ENCODE measurements around the gene EPX. TPM values are rescaled to one million over a fixed set of nuclear protein-coding genes. Genes with fewer than 3 reads are reported as not detected.

EPX gene
- polyA plus RNA-seq, 1 donor from 2014 or later: not detected

- no peak overlapping the region for H3K9ac ChIP-seq (ENCODE audit: low read length)
- no peaks in the 10 kb centered on the region for H3K27me3 ChIP-seq (ENCODE audit: insufficient read depth, low read depth, low read length)
- H3K79me2 ChIP-seq (replicated peaks; ENCODE audit: insufficient read depth, low read length): no peaks in the 10 kb centered on the region
- H4K20me1 ChIP-seq (ENCODE audit: insufficient read depth): no peaks in the 10 kb centered on the region
- H3K4me3 ChIP-seq (ENCODE audit: low read length): no peak overlapping the region
- H3K27ac ChIP-seq (ENCODE audit: low read length): no peak overlapping the region
- no peak overlapping the region for H3K4me2 ChIP-seq (ENCODE audit: low read length)
- no peak overlapping the region for H2AFZ ChIP-seq (ENCODE audit: low read depth, low read length)
- no peaks in the 10 kb centered on the region for H3K9me3 ChIP-seq (ENCODE audit: low read length)
- H3K36me3 ChIP-seq (ENCODE audit: insufficient read depth, low read length): no peaks in the 10 kb centered on the region
- TF ChIP-seq EZH2 (IDR thresholded peaks at IDR 0.05; ENCODE audit: borderline replicate concordance, insufficient read depth, low read length, poor library complexity, severe bottlenecking): no peak
- no peak for TF ChIP-seq CTCF (IDR thresholded peaks at IDR 0.05; ENCODE audit: poor library complexity, severe bottlenecking)
- TF ChIP-seq TAF1 (IDR thresholded peaks at IDR 0.05; ENCODE audit: low read depth): no peak
- no peak for TF ChIP-seq MXI1 (conservative IDR thresholded peaks at IDR 0.05; ENCODE audit: poor library complexity, severe bottlenecking)
- H3K9me2 ChIP-seq (ENCODE audit: insufficient read depth, low read length): no peaks in the 10 kb centered on the region
- no peaks in the 10 kb centered on the region for H3F3A ChIP-seq (ENCODE audit: insufficient read depth, low read length, poor library complexity, severe bottlenecking)
These were observed 31.8 kb downstream of the EPX start for GRCh38 chr17:58224315-58224714.

- Histone ChIP-seq H3K27me3 (ENCODE audit: insufficient read depth, low read depth, low read length) (no peaks in the 10 kb centered on the region), H3K9me3 (ENCODE audit: low read length) (no peaks in the 10 kb centered on the region), H3K9me2 (ENCODE audit: insufficient read depth, low read length) (no peaks in the 10 kb centered on the region), H2AFZ (ENCODE audit: low read depth, low read length) (no peak overlapping the region), H3K27ac (ENCODE audit: low read length) (no peak overlapping the region), H3F3A (ENCODE audit: insufficient read depth, low read length, poor library complexity, severe bottlenecking) (no peaks in the 10 kb centered on the region), H3K79me2 (replicated peaks; ENCODE audit: insufficient read depth, low read length) (no peaks in the 10 kb centered on the region), H3K9ac (ENCODE audit: low read length) (no peak overlapping the region), H3K4me3 (ENCODE audit: low read length) (no peak overlapping the region), H3K4me2 (ENCODE audit: low read length) (no peak overlapping the region), H3K36me3 (ENCODE audit: insufficient read depth, low read length) (no peaks in the 10 kb centered on the region), H4K20me1 (ENCODE audit: insufficient read depth) (no peaks in the 10 kb centered on the region)
- TF ChIP-seq EP300 (conservative IDR thresholded peaks at IDR 0.05; ENCODE audit: poor library complexity, severe bottlenecking) (no peak), RAD21 (conservative IDR thresholded peaks at IDR 0.05) (no peak), TAF1 (IDR thresholded peaks at IDR 0.05; ENCODE audit: low read depth) (no peak), SMC3 (conservative IDR thresholded peaks at IDR 0.05; ENCODE audit: poor library complexity) (no peak), MXI1 (conservative IDR thresholded peaks at IDR 0.05; ENCODE audit: poor library complexity, severe bottlenecking) (no peak), EZH2 (IDR thresholded peaks at IDR 0.05; ENCODE audit: borderline replicate concordance, insufficient read depth, low read length, poor library complexity, severe bottlenecking) (no peak), POLR2AphosphoS5 (IDR thresholded peaks at IDR 0.05) (no peak), CTCF (IDR thresholded peaks at IDR 0.05; ENCODE audit: poor library complexity, severe bottlenecking) (no peak), REST (IDR thresholded peaks at IDR 0.05; ENCODE audit: borderline replicate concordance) (no peak)
These were observed 35.2 kb downstream of the EPX start for GRCh38 chr17:58227733-58228132.

Data from neural cell (in vitro differentiated cells).